ENCODE results near the gene VIPR1. TPM values are rescaled to one million over a fixed set of nuclear protein-coding genes. Genes with fewer than 3 reads are reported as not detected.

Gene VIPR1, protein sequence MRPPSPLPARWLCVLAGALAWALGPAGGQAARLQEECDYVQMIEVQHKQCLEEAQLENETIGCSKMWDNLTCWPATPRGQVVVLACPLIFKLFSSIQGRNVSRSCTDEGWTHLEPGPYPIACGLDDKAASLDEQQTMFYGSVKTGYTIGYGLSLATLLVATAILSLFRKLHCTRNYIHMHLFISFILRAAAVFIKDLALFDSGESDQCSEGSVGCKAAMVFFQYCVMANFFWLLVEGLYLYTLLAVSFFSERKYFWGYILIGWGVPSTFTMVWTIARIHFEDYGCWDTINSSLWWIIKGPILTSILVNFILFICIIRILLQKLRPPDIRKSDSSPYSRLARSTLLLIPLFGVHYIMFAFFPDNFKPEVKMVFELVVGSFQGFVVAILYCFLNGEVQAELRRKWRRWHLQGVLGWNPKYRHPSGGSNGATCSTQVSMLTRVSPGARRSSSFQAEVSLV
- polyA plus RNA-seq (ENCODE audit: low read depth in 6 of 6): 1 to 10 TPM in 2 of 6 donors, under 1 TPM in 3, not detected in 1; 0.57 to 3.0 (median 0.69) TPM

GRCh38 chr3:42502429-42503250 lies at the start of gene VIPR1:
TSS of gene VIPR1 (plus strand) at chr3:42502643. CDS start at chr3:42502736, 93 bp downstream.
- Mint-ChIP-seq H3K27ac (peak within 1 kb of the TSS in 5 of 6 donors; percentile 22 to 82 (median 36)), H3K36me3 (no peaks in the 10 kb centered on the region), H3K27me3 (peaks cover 24 to 40% (median 40%) of the 10 kb centered on the region in 3 donors), H3K4me3 (peak within 1 kb of the TSS; percentile 83 to 97 (median 94)), H3K9me3 (peaks cover 0 to 1% (median 0%) of the 10 kb centered on the region in 7 donors), H3K4me1 (peaks cover 14 to 29% (median 23%) of the 10 kb centered on the region in 3 donors)
- DNase-seq: peak; percentile 93
- peak; percentile 97 for ATAC-seq (ENCODE audit: low read depth in 2 of 2)

DNA sequence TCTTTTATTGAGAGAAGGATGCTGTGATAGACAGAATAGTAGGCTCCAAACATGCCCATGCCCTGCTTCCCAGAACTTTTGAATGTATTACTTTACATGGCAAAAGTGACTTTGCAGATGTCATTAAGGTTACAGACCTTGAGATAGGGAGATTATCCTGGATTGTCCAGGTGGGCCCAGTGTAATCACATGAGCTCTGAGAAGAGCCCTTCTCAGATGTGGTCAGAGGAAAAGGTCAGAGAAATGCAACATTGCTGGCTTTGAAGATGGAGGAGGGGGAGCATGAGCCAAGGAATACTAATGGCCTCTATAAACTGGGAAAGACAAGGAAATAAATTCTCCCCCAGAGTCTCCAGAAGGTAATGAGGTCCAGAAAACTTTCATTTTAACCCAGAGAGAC lies 46.2 kb upstream of the VIPR1 start:
- peaks cover 18 to 24% (median 19%) of the 10 kb centered on the region in 3 donors for H3K27me3 Mint-ChIP-seq
- no peaks in the 10 kb centered on the region for H3K4me1 Mint-ChIP-seq
- DNase-seq: no peak
- H3K9me3 Mint-ChIP-seq: peaks cover 0 to 12% (median 0%) of the 10 kb centered on the region in 7 donors
- no peak for ATAC-seq (ENCODE audit: low read depth in 2 of 2)
- no peaks in the 10 kb centered on the region for H3K36me3 Mint-ChIP-seq
- no peak overlapping the region for H3K4me3 Mint-ChIP-seq
- no peak overlapping the region for H3K27ac Mint-ChIP-seq

- Mint-ChIP-seq H3K9me3 (peaks cover 0 to 9% (median 0%) of the 10 kb centered on the region in 7 donors), H3K4me3 (no peak overlapping the region), H3K27me3 (peaks cover 16 to 22% (median 18%) of the 10 kb centered on the region in 3 donors), H3K4me1 (no peaks in the 10 kb centered on the region), H3K36me3 (no peaks in the 10 kb centered on the region), H3K27ac (no peak overlapping the region)
- ATAC-seq (ENCODE audit: low read depth in 2 of 2) (no peak), DNase-seq (no peak)
Measured at GRCh38 chr3:42459151-42459550, 43.3 kb upstream of the VIPR1 start.

DNA sequence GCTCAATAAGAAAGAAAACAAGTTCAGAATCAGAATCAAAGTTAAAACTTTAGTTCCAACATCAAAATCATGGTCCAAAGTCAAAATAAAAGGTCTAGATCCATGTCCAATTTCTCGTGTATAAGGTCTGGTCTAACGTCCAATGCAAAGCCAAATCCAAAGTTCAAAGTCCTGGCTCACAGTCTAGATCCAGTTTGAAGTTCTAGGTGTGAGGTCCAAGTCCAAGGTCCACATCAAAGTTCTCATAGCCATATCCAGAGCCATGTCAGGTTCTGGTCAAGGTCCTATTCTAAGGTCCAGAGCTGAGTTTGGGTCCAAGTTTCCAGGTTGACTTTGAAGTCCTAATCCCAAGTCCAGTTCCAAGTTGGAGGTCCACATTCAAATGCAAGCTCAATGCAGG lies 40.7 kb upstream of the VIPR1 start:
- Mint-ChIP-seq H3K27ac (no peak overlapping the region), H3K4me1 (no peaks in the 10 kb centered on the region), H3K27me3 (peaks cover 0 to 21% (median 11%) of the 10 kb centered on the region in 3 donors), H3K4me3 (no peak overlapping the region), H3K9me3 (peaks cover 0 to 3% (median 0%) of the 10 kb centered on the region in 7 donors), H3K36me3 (no peaks in the 10 kb centered on the region)
- DNase-seq (no peak), ATAC-seq (ENCODE audit: low read depth in 2 of 2) (no peak)

GRCh38 chr3:42463093-42463492 lies 39.4 kb upstream of the VIPR1 start:
- no peak for ATAC-seq (ENCODE audit: low read depth in 2 of 2)
- no peak for DNase-seq
- Mint-ChIP-seq H3K9me3 (peaks cover 0 to 3% (median 0%) of the 10 kb centered on the region in 7 donors), H3K4me3 (no peak overlapping the region), H3K36me3 (no peaks in the 10 kb centered on the region), H3K27me3 (peaks cover 0 to 17% (median 11%) of the 10 kb centered on the region in 3 donors), H3K4me1 (no peaks in the 10 kb centered on the region), H3K27ac (no peak overlapping the region)

- peak overlapping the region in 1 of 6 donors; percentile 16 for H3K27ac Mint-ChIP-seq
- H3K4me3 Mint-ChIP-seq: no peak overlapping the region
- H3K9me3 Mint-ChIP-seq: no peaks in the 10 kb centered on the region
- H3K4me1 Mint-ChIP-seq: no peaks in the 10 kb centered on the region
- ATAC-seq (ENCODE audit: low read depth in 2 of 2) (no peak), DNase-seq (no peak)
- peaks cover 0 to 12% (median 12%) of the 10 kb centered on the region in 3 donors for H3K27me3 Mint-ChIP-seq
- no peaks in the 10 kb centered on the region for H3K36me3 Mint-ChIP-seq
Measured at GRCh38 chr3:42468111-42468510, 34.3 kb upstream of the VIPR1 start.

GRCh38 chr3:42472555-42472954 lies 29.9 kb upstream of the VIPR1 start:
- no peaks in the 10 kb centered on the region for H3K4me1 Mint-ChIP-seq
- DNase-seq: no peak
- no peaks in the 10 kb centered on the region for H3K36me3 Mint-ChIP-seq
- peaks cover 9 to 22% (median 13%) of the 10 kb centered on the region in 3 donors for H3K27me3 Mint-ChIP-seq
- no peak for ATAC-seq (ENCODE audit: low read depth in 2 of 2)
- no peak overlapping the region for H3K4me3 Mint-ChIP-seq
- no peak overlapping the region for H3K27ac Mint-ChIP-seq
- no peaks in the 10 kb centered on the region for H3K9me3 Mint-ChIP-seq

GRCh38 chr3:42473083-42473932 lies 29.1 kb upstream of the VIPR1 start:
- Mint-ChIP-seq H3K9me3 (no peaks in the 10 kb centered on the region), H3K27me3 (peaks cover 9 to 22% (median 19%) of the 10 kb centered on the region in 3 donors), H3K4me3 (no peak overlapping the region), H3K27ac (peak overlapping the region in 1 of 6 donors; percentile 63), H3K36me3 (no peaks in the 10 kb centered on the region), H3K4me1 (no peaks in the 10 kb centered on the region)
- ATAC-seq (ENCODE audit: low read depth in 2 of 2): no peak
- DNase-seq: no peak

DNA sequence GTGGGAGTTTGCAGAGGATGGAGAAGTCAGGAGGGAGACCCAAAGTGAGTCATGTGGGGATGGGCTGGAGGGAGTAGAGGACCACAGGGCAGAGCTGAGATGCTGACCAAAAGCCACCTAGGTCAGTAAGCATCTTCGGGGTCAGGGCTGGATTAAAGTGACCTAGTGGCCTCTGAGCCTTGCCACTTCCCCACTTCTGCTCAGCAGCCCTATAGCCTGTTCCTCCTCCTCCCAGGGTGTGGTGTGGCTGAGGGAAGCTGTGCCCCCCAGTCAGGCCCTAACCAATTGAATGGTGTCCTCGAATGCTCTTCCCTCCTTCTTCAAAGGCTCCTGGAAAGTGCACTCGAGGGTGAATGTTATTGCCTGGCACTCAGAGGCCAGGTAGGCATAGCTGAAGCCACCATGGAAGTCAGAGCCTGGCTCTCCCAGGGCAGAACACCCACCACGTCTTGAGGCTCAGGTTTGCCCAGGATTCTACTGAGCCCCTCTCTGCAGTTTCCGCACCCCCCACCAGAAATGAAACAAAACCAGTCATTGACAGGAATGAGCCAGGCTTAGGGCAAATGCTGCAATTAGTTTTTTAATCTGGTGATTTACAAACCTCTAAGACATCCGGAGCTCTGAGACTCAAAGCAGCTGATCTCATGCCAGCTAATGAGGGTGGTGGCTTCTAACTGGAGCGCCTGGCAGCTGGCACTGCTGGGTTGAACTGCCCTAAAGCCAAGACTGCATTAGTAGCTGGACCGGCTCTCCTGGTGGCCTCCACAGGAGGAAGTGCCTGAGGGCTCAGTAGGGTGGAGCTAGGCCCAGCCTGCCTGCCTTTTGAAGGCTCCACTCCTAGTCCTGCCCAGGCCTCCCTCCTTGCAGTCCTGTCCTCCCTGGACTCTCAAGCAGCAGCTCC lies 26.0 kb upstream of the VIPR1 start:
- H3K4me3 Mint-ChIP-seq: peak overlapping the region in 1 of 8 donors; percentile 10
- DNase-seq: no peak
- peaks cover 14 to 22% of the 10 kb centered on the region in 2 donors for H3K36me3 Mint-ChIP-seq
- H3K4me1 Mint-ChIP-seq: no peaks in the 10 kb centered on the region
- H3K27ac Mint-ChIP-seq: peak overlapping the region in 1 of 6 donors; percentile 63
- peaks cover 20 to 37% (median 29%) of the 10 kb centered on the region in 3 donors for H3K27me3 Mint-ChIP-seq
- peaks cover 5 to 23% (median 22%) of the 10 kb centered on the region in 7 donors for H3K9me3 Mint-ChIP-seq
- ATAC-seq (ENCODE audit: low read depth in 2 of 2): no peak

DNA sequence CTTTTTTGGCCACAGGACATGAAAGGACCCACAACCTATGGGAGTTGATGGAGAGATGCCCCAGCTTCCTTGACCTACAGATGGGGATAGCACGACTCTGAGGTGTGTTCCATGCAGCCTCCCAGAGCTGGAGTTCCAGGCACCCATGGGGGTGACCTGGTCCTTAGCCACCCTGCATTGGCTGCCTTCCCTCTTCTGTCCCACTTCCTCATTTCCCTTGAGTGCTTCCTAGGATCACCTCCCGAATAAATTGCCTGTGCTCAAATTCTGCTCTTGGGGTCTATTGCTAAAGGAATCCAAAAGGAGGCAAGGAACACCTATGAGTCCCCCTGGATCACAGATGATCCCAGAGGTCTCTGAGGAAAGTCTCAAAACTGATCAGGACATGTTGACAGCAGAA lies 24.7 kb upstream of the VIPR1 start:
- peaks cover 20 to 34% of the 10 kb centered on the region in 2 donors for H3K36me3 Mint-ChIP-seq
- no peak for ATAC-seq (ENCODE audit: low read depth in 2 of 2)

DNA sequence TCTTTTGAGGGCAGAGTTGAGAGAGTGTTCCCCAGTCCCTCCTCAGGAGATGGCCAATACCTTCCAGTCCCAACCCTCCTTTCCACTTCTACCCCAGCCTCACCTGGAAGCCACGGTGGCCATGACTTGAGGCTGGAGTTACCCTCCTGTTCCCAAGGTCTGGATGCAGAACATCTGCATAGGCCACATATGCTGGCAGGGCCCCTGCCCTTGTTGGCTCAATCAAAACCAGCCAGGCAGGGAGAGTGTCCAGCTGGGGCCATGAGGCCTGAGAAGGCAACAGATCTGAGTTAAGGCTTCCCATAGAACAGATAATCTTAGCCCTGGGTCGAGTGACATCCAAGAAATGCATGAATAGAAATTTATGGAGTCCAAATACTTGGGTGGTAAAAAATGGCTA lies 23.6 kb upstream of the VIPR1 start:
- H3K4me1 Mint-ChIP-seq: peaks cover 0 to 2% (median 0%) of the 10 kb centered on the region in 3 donors
- DNase-seq (no peak), ATAC-seq (ENCODE audit: low read depth in 2 of 2) (no peak)
- H3K9me3 Mint-ChIP-seq: peaks cover 12 to 45% (median 35%) of the 10 kb centered on the region in 7 donors
- H3K27ac Mint-ChIP-seq: no peak overlapping the region
- H3K4me3 Mint-ChIP-seq: no peak overlapping the region
- H3K36me3 Mint-ChIP-seq: peaks cover 20 to 42% of the 10 kb centered on the region in 2 donors
- H3K27me3 Mint-ChIP-seq: peaks cover 15 to 39% (median 24%) of the 10 kb centered on the region in 3 donors

More for the DNA sequence above, 24.7 kb upstream of the VIPR1 start:
- H3K4me1 Mint-ChIP-seq: no peaks in the 10 kb centered on the region
- no peak overlapping the region for H3K4me3 Mint-ChIP-seq
- no peak for DNase-seq
- peaks cover 12 to 35% (median 30%) of the 10 kb centered on the region in 7 donors for H3K9me3 Mint-ChIP-seq
- peaks cover 22 to 35% (median 29%) of the 10 kb centered on the region in 3 donors for H3K27me3 Mint-ChIP-seq
- no peak overlapping the region for H3K27ac Mint-ChIP-seq

All from naive B cell (primary cell).